ENCODE results near the gene LRRC43. TPM values are rescaled to one million over a fixed set of nuclear protein-coding genes. Genes with fewer than 3 reads are reported as not detected.
A peak's percentile ranks its signal among the peaks of the same experiment; 100 is the strongest.

LRRC43 gene, protein sequence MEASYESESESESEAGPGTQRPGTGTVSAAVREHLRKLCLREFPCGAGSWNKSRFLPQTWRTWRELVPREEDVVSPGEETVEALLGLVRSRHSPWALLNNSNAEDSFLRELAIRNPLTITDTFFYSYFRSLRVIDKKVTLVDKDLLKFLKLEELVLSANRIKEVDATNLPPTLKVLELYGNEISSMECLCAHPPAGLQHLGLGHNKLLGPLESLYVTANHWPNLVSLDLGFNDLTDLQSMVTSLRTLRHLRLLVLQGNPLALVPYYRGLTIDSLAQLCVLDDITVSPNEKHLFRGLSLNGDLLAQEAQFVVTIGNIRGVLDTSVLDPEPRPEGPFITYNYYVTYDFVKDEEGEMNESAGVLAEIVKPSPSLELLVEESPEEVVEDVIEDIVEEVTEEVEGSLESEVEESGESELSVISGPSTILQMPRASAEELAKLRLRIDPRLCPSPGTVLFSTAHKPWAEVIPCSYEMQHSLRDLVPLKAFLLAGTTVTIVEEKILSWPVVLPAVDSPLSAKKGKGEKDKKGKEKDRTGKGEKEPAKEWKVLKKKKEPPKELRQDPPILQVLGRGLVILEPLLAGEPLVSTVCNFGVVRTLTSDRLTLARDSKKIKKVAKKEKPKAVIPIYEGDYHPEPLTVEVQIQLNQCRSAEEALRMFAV
- total RNA-seq = 0.43 TPM
- long read RNA-seq, partial matches to known transcripts = 1 of 1 reads
- long read RNA-seq, other reads (novel, unspliced or antisense) = 0 of 1 reads

DNA sequence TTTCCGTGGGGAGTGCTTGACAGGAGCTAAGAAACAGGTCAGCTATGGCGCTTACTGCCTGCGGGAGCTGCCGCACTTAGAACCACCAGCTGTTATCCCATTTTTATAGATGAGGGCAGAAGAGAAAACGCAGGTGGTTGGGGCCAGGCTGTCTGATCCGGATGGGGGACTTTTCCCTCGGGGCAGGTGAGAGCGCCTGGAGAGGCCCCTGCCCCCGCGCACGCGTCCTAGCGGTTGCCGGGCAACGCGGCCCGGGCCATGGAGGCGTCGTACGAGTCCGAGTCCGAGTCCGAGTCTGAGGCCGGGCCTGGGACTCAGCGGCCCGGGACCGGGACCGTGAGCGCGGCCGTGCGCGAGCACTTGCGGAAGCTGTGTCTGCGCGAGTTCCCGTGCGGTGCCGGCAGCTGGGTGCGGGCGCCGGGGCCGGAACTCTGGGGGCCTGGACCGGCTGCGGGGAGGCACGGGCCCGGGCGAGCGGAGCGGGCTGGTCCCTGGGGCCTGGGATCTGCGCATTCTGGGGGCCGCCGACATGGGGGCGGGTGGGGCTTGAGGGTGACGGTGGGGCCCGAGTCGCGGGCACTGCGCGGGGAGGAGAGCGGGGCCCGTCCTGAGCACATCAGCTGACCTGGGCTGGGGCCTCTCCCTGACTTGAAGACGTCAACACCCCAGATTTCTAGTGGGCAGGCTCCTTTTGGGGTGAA, at the start of gene LRRC43:
LRRC43 (plus strand) TSS at position 237 of the 701 bp plus-strand sequence; CDS start at position 259, 22 bp downstream.
- intact Hi-C loops (cut with DNase I) = no loop called here
- DNase-seq (ENCODE audit: low spot score) = peak; percentile 78

DNA sequence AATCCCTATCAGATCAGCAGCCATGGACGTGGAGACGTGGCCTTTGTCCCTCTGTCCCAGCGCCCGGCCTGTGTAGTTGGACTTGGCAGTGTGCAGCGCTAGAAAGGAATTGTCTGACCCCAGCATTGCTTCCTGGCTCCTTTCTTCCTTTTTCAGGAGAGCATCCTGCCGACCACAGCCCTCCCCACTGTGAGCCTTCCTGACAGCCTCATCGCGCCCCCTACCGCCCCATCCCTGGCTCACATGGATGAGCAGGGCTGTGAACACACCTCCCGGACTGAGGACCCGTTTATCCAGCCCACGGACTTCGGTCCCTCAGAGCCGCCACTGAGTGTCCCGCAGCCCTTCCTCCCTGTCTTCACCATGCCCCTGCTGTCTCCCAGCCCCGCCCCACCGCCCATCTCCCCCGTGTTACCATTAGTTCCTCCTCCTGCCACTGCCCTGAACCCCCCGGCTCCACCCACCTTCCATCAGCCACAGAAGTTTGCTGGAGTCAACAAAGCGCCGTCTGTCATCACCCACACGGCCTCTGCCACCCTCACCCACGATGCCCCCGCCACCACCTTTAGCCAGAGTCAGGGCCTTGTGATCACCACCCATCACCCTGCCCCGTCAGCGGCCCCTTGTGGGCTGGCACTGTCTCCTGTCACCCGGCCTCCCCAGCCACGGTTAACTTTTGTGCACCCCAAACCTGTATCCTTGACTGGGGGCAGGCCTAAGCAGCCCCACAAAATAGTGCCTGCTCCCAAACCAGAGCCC, 49.6 kb upstream of the LRRC43 start:
- intact Hi-C loops (cut with DNase I) = no loop called here
- DNase-seq (ENCODE audit: low spot score) = no peak

DNA sequence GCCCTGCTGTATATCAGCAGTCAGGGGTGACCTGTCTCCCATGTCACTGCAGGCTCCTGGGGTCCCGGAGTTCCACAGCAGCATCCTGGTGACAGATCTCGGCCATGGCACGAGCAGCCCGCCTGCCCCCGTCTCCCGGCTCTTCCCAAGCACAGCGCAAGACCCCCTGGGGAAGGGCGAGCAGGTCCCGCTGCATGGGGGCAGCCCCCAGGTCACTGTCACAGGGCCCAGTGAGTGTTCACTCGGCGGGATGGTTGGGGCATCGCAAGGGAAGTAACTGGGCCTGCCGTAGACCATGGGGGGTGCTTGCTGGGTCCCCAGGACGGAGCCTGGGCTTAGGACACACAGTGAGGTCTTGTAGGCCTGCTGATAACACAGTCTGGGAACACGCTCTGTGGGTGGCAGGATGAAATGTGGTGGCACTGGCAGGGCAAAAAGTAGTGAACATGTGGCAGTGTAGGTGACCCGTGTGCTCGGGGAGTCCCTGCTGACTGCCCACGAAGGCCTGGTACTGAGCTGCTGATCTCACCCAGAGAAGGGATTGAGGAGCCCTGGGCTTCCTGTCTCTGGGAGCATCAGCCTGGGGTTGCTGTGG, 47.4 kb upstream of the LRRC43 start:
- no peak for DNase-seq (ENCODE audit: low spot score)
- intact Hi-C loops (cut with DNase I) = no loop called here

DNA sequence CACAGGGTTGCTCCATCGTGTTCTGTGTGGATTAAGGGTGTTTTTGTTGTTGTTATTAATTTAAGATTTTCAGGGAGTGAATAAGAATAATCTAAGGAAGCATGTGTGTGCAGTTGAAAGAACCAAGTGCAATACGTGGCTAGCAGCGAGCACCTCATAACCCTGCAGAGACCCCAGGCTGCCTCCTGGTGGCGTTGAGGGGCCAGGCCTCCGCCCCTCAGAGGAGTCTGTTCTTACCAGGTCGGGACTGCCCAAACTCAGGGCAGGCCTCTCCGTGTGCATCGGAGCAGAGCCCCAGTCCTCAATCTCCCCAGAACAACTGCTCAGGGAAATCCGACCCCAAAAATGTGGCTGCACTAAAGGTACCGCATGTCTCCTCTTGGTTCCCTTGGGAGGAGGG, 45.7 kb upstream of the LRRC43 start:
- intact Hi-C loops (cut with DNase I) = no loop called here
- DNase-seq (ENCODE audit: low spot score) = no peak

DNA sequence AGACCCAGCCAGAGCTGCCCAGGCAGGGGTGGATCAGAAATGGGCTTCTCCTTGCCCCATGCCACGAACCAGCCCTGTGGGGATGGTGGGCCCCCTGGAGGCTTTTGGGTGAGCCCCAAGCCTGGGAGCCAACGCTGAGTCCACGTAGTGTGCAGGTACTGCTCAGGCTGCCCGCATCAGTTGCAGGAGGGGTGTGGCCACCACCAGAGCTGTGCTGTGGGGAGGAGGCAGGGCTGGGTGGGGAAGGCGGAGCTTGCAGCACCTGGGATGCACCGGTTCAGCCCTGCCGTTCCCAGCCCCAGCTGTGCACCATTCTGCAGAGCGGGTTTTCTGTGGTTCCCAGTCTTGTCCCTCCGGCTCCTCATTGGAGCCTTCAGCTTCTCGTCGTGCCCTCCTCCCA, 45.2 kb upstream of the LRRC43 start:
- intact Hi-C loops (cut with DNase I) = no loop called here
- DNase-seq (ENCODE audit: low spot score) = no peak

DNA sequence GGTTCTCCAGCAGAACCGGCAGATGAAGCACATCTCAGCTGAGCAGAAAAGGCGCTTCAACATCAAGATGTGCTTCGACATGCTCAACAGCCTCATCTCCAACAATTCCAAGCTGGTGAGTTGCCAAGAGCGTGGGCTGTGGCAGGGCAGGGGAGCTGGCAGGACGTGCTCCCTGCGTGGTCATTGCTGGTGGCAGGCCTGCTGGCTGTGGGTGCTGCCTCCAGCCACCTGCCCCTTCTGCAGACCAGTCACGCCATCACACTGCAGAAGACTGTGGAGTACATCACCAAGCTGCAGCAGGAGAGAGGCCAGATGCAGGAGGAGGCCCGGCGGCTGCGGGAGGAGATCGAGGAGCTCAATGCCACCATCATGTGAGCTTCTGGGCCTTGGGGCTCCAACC, 44.7 kb upstream of the LRRC43 start:
- intact Hi-C loops (cut with DNase I) = no loop called here
- DNase-seq (ENCODE audit: low spot score) = no peak

DNA sequence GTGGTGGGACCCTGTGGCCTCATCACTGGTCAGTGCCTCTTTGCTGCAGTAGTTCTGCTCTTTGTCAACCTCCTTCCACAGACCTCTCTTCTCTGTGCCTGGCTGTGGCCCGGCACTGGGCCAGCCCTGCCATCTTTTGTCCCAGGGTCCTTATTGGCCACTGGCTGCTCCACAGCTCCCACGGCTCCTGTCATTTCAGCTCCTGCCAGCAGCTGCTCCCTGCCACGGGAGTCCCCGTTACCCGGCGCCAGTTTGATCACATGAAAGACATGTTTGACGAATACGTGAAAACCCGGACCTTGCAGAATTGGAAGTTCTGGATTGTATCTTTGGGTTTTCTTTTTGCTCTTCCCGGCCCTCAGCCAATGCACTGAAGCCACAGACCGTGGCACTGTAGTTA, 44.3 kb upstream of the LRRC43 start:
- DNase-seq (ENCODE audit: low spot score) = no peak
- intact Hi-C loops (cut with DNase I) = no loop called here

DNA sequence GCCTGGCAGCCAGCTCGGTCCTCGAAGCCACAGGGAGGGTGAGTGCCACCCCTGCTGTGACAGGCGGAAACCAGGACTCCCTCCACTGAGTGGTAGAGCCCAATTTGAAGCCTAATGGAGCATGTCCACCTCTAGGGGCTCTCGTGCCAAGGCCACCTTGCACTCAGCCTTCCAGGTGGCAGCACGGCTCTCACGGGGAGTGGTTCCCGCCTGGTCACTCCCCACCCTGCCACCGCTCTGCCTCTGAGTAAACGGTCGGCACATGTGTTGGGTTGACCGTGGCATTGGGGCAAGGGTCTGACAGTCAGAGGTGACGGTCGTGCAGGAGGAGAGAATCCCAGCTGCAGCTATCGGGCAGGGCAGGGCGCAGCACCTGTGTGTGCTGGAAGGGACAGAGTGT, 43.7 kb upstream of the LRRC43 start:
- no peak for DNase-seq (ENCODE audit: low spot score)
- intact Hi-C loops (cut with DNase I) = no loop called here

DNA sequence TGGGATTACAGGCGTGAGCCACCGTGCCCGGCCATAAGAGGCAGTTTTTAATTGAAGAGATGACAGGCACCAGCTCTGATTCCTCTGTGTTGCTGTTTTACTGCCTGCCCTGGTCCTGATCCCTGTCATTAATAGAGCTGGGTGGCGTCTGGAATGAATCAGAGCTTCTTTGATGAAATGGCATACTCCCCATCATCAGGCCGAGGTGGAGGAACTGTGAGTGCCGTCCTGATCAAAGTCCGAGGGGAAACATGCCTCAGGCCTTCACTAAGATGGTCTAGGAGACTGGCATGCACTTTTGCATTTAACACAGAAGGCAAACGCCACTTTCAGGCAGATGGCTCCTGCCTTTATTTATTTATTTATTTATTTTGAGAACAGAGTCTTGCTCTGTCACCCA, 43.0 kb upstream of the LRRC43 start:
- no peak for DNase-seq (ENCODE audit: low spot score)
- intact Hi-C loops (cut with DNase I) = no loop called here

DNA sequence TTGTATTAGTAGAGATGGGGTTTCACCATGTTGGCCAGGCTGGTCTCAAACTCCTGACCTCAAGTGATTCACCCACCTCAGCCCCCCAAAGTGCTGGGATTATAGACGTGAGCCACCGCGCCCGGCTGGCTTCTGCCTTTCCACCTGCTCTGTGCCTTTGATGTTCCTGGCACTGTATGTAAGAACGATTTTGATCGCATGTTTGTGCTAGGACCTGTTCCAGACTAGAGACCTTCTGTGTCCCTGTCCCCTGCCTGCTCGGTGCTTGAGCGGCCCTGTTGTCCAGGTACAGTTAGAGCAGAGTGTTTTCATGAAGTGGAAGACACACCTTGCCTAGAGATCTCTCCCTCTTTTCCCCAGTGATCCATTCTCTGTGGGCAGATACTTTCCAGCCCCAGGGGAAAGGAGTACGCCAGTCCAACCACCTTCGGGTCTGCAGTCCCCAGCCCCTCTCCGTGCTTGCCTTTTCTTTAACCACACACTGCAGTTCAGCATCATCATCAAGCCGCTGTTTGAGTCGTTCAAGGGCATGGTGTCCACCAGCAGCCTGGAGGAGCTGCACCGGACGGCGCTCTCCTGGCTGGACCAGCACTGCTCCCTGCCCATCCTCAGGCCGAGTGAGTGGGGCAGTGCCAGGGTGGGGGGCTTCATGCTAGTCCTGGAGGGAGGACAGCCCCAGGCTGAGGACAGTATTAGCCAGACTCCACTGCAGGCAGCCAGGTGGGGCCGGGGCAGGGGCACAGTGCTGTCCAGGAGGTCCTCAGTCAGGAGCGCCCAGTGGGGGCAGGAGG, 42.3 kb upstream of the LRRC43 start:
- intact Hi-C loops (cut with DNase I) = no loop called here
- no peak for DNase-seq (ENCODE audit: low spot score)

DNA sequence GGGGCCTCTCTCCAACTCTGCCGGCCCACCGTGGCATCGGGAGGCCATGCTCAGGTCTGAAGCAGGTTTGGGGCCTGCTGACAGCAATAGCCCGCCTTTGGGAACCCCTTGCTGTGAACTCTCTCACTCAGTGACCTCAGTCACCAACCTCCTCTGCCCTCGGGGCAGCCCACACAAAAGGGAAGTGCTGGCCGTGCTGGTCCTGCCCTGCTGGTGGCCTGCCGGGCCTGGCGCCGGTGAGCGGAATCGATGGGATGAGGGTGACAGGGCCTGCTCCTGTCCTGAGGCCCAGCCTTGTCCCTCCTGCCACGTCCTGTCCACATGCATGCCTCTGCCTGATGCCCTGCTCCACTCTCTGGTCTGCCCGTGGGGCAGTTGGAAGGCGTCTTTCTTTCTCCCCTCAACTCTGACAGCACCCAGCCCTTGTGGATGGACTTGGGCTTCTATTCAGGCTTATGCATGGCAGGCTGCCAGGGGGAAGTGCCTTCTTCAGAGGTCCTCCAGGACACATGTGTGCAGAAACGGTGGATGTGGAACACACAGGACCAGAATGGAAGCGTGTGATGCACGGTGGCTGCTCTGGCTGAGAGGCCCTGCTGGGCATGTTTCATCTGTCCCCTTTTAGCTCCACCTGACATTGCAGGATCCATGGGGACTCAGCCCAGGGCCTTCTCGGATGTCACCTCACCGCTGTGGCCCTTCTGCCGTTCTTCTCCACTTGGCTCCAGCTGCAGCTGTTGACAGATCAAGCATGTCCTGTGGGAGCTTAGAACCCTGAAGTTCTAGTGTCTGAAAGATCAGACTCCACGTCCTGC, 40.8 kb upstream of the LRRC43 start:
- DNase-seq (ENCODE audit: low spot score) = no peak
- intact Hi-C loops (cut with DNase I) = no loop called here

DNA sequence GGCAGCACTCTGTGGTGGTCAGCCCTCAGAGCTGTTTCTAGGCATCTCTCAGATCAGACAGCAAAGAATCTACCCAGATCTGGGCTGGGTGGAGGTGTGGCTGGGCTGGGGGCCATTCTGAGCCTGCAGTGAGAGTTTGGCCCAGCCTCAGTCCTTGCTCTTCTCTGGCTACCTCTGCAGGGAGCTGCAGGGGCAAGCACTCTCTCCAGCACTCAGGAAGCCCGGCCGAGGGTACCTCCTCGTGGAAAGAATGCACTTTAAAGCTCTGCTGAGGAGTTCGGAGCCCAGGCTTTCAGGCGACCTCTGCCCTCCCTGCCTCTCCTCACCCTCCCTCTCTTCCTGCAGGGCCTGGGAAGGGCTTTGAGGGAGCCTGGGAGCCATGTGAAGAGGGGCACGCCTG, 40.1 kb upstream of the LRRC43 start:
- DNase-seq (ENCODE audit: low spot score) = no peak
- intact Hi-C loops (cut with DNase I) = no loop called here

DNA sequence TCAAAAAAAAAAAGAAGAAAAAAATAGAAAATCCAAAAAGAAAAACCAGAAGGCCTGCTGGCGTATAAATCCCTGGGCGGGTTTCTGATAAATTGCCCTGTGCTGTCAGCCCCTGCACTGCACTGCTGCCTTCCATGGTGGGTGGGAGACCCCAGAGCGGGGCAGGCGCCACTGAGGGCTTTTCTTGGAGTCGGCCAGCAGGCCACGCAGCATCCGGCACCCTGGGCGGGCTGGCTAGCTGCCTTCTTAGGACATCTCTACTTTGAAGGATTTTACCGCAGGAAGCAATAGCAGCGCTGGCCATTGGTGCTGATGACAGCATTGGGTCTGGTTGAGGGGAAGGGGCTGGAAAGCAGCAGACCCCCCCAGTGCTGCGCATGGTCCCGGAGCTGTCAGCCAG, 38.0 kb upstream of the LRRC43 start:
- intact Hi-C loops (cut with DNase I) = no loop called here

DNA sequence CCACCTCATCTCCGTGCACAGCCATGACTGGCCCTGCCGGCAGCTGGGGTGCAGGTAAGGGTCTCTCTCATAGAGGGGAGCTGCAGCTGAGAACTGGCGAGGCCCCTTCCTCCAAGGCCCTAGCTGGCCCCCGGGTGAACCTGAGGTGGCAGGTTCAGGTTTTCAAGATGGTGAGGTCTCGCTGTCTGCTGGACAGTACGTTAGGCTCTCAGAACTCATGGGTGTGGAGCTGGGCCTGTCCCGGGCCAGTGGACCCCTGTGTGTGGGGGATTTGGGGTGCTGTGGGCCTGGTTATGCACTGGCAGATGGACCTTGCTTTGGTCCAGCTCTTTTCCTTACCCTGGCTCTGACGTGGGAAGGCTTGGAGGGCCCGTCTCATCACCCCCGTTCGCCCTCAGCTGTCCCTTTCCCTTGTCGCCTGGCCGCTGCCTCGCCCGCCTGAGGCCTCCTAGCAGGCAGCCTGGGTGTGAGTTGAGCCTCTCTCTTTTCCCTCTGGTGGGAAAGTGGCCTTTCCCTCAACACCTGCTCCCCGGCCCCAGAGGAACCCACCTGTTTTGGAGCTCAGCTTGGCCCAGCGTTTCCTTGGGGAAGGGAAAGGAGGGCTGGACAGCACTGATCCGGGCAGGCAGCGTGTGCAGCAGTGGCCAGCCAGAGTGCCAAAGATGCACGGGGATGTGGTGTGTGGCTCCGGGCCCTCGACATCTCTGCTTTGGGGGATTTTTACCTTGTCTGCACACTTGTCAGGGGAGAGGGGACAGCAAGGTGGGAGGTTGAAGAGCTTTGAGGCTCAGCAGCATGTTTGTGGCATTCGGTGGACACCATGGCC, 37.2 kb upstream of the LRRC43 start:
- intact Hi-C loops (cut with DNase I) = no loop called here
- DNase-seq (ENCODE audit: low spot score) = no peak

More for the DNA sequence above, 38.0 kb upstream of the LRRC43 start:
- no peak for DNase-seq (ENCODE audit: low spot score)

DNA sequence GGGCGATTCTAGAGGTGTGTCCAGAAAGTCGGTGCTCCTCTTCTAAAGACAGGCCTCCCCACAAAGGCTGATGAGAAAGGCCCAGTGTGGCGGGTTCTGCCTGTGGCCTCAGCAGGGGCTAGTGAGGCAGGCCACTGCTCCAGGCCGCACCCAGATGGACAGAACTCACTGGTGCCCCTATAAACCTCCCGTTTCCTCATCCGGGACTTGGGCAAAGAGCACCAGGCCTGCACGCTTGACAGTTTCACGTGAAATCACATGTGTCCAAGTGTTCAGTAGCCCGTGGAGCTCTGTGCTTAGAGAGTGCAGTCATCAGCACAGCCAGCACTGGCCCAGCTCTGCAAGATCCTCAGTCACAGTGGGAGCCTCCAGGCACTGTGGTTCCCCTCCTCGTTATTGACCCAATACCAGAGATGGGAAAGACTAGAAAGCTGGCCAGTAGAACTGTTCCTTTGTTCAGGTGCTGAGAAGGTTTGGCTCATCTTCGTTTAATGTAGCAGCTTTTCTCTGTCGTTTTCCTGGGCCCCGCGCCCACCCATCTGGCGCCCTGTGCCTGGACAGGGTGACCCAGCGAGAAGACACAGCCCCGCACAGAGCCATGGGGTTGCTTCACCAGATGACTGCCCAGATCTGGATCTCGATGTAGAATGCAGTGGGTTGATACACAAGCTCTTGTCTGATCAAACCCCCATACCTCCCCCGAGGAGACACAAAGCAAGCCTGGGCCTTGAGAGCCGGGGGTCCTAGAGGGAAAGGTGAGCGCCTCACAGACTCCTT, 35.2 kb upstream of the LRRC43 start:
- intact Hi-C loops (cut with DNase I) = no loop called here

DNA sequence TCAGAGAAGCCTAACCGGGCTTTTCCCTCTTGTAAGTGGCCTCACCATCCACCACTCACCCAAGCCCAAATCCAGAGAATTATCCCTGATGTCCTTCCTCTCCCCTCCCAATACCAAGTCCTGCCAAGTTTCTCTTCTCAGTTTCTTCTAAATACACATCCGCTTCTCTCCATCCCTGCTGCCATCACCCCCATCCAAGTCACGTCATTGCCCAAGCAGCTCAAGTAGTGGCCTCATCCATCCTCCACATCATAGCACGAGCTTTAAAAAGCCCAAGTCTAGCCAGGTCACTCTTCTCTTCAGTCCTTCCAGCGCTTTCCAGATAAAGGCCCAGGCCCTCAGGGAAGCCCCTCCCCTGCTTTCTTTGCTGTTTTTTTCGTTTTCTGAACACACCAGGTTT, 34.3 kb upstream of the LRRC43 start:
- intact Hi-C loops (cut with DNase I) = no loop called here
- DNase-seq (ENCODE audit: low spot score) = no peak

More for the DNA sequence above, 35.2 kb upstream of the LRRC43 start:
- DNase-seq (ENCODE audit: low spot score) = no peak

Measured in cardiac septum (tissue), 1 donor.